Astrocyte (in vitro differentiated cells and primary cell): ENCODE results near the gene CRTC1. TPM values are rescaled to one million over a fixed set of nuclear protein-coding genes. Genes with fewer than 3 reads are reported as not detected.

ENCODE experiments used
- DNase-seq: peaks from one replicate; pipeline ENCODE4 v3.0.0-alpha.2; 2010; ENCODE audit warnings: low read depth
- FAIRE-seq: peaks from 2 replicates; lab custom pipeline; 2011; peaks lifted over from hg19 to GRCh38; lab: Jason Lieb, UNC
- H2AFZ ChIP-seq: 2 replicates; pipeline ENCODE4 v1.6.0; 2012; ENCODE audit warnings: low read depth, low read length, inconsistent platforms
- H3K27ac ChIP-seq: 2 replicates; pipeline ENCODE4 v1.5.1; 2011; ENCODE audit warnings: low read depth, low read length, inconsistent platforms
- H3K27me3 ChIP-seq: 2 replicates; pipeline ENCODE4 v1.6.0; 2011; ENCODE audit warnings: low read length, inconsistent platforms; ENCODE audit not compliant: insufficient read depth
- H3K36me3 ChIP-seq: 2 replicates; pipeline ENCODE4 v1.5.1; 2011; ENCODE audit warnings: low read length, inconsistent platforms; ENCODE audit not compliant: insufficient read depth
- H3K4me1 ChIP-seq: 2 replicates; pipeline ENCODE4 v1.5.1; 2011; ENCODE audit warnings: low read length, inconsistent platforms; ENCODE audit not compliant: insufficient read depth
- H3K4me2 ChIP-seq: 2 replicates; pipeline ENCODE4 v1.6.0; 2012; ENCODE audit warnings: low read length, inconsistent platforms
- H3K4me3 ChIP-seq: 2 replicates; pipeline ENCODE4 v1.5.1; 2011; ENCODE audit warnings: low read depth, mild to moderate bottlenecking, low read length, inconsistent platforms; ENCODE audit not compliant: insufficient read depth
- H3K79me2 ChIP-seq: 2 replicates; pipeline ENCODE4 v1.6.0; 2012; ENCODE audit warnings: mild to moderate bottlenecking, low read length, inconsistent platforms; ENCODE audit not compliant: insufficient read depth
- H3K9ac ChIP-seq: 2 replicates; pipeline ENCODE4 v1.6.0; 2012; ENCODE audit warnings: mild to moderate bottlenecking, low read length, inconsistent platforms
- H3K9me3 ChIP-seq: 2 replicates; pipeline ENCODE4 v1.5.1; 2012; ENCODE audit warnings: low read depth, mild to moderate bottlenecking, low read length, inconsistent platforms; ENCODE audit not compliant: insufficient read depth
- H4K20me1 ChIP-seq: 2 replicates; pipeline ENCODE4 v1.6.0; 2012; ENCODE audit warnings: low read length, inconsistent platforms; ENCODE audit not compliant: insufficient read depth
- H3K27ac Mint-ChIP-seq: one replicate; pipeline ENCODE4 v1.8.0; 2021; ENCODE audit warnings: mild to moderate bottlenecking, mixed read lengths; ENCODE audit not compliant: unreplicated experiment
- H3K27me3 Mint-ChIP-seq: one replicate; pipeline ENCODE4 v1.8.0; 2021; ENCODE audit warnings: low read depth, mixed read lengths; ENCODE audit not compliant: unreplicated experiment
- H3K36me3 Mint-ChIP-seq: one replicate; pipeline ENCODE4 v1.8.0; 2021; ENCODE audit warnings: low read depth, mixed read lengths; ENCODE audit not compliant: unreplicated experiment
- H3K4me1 Mint-ChIP-seq: one replicate; pipeline ENCODE4 v1.8.0; 2021; ENCODE audit warnings: low read depth, mixed read lengths; ENCODE audit not compliant: unreplicated experiment
- H3K4me3 Mint-ChIP-seq: one replicate; pipeline ENCODE4 v1.8.0; 2021; ENCODE audit warnings: mild to moderate bottlenecking, moderate library complexity, mixed read lengths; ENCODE audit not compliant: unreplicated experiment
- H3K9me3 Mint-ChIP-seq: one replicate; pipeline ENCODE4 v1.8.0; 2021; ENCODE audit warnings: mild to moderate bottlenecking, mixed read lengths; ENCODE audit not compliant: unreplicated experiment
- EZH2 ChIP-seq: IDR thresholded peaks from 2 replicates; pipeline ENCODE4 v1.6.1; 2012; ENCODE audit warnings: mild to moderate bottlenecking, low read length, inconsistent platforms; ENCODE audit not compliant: insufficient read depth
- total RNA-seq: library from RNA; stranded (reverse); gene quantifications from 2 replicates; pipeline ENCODE4 v1.2.1, GENCODE V29; 2021
- TF ChIP-seq, protein P1 (sequence below): IDR thresholded peaks from 2 replicates; pipeline ENCODE4 v1.5.1; 2011; ENCODE audit warnings: low read depth, mild to moderate bottlenecking, inconsistent platforms, low read length, moderate library complexity; ENCODE audit not compliant: insufficient read depth

Gene CRTC1
- total RNA-seq, 1 donor from 2014 or later: 8.4 TPM

DNA sequence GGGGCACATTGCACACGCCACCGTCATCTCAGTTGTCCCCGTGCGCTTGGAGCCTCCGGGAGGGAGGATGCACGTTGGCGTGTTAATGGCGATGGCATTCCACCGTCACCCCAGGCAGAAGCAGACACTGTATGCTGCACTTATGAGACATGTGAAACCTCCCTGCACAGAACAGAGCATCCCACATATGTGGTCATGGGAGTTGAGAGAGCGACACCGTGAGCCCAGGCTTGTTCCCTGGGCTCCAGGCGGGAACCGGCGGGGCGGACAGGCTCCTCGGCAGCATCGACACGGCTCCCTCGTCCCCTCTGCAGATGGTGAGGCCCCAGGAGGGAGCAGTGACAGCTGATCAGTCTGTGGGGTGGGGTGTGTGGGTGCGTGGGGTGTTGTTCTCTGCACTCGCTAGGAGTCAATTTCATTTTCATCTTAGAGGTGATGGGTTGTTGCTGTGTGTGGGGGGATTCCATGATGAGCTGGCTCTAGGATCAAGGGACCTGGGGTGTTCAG, 40.4 kb downstream of the CRTC1 start:
- peaks cover 6% of the 10 kb centered on the region for H3K36me3 Mint-ChIP-seq
- no peak for FAIRE-seq
- no peak overlapping the region for H3K27ac Mint-ChIP-seq

DNA sequence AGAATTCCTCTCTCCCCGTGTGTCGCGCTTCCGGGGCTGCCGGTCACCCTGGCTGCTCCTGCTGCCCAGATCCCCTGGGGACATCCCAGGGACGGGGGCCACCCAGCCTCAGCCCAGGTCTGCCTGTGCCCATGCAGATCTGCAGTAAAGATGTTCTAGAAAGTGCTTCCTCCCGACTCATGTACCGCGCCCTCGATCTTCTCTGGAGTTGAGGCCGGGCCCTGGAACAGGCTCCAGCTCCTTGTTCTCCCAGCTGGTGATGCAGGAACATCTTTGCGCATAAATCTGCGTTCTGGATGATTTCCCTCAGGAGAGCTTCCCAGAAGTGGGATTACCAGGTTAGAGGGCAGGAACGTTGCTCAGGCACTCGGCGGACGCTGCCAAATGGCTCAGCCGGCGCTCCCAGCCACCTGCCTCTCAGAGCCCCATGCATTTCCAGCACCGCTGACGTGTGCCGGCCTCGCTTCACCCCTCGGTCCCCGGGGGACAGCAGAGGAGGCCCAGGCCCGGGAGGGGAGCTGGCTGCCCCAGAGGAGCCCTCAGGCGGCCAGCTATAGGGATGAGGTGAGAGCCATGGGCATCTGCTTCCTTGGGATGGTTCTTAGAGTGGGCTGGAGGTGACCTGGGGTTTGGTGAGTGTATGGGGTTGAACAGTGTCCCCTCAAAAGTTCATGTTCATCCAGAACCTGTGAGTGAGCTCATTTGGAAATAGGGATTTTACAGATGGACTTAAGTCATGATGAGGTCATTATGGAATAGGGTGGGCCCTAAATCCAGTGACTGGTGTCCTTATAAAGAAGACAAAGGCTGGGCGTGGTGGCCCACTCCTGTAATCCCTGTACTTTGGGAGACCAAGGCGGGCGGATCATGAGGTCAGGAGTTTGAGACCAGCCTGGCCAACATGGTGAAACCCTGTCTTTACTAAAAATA, 42.6 kb downstream of the CRTC1 start:
- Histone ChIP-seq H3K79me2 (peaks cover 11% of the 10 kb centered on the region), H3K9ac (no peak overlapping the region), H4K20me1 (peaks cover 54% of the 10 kb centered on the region), H3K36me3 (no peaks in the 10 kb centered on the region), H3K27ac (no peak overlapping the region), H3K4me1 (no peaks in the 10 kb centered on the region), H3K27me3 (no peaks in the 10 kb centered on the region), H2AFZ (no peak overlapping the region), H3K4me2 (no peak overlapping the region), H3K9me3 (no peaks in the 10 kb centered on the region), H3K4me3 (no peak overlapping the region)
- Mint-ChIP-seq H3K36me3 (peaks cover 6% of the 10 kb centered on the region), H3K4me1 (peaks cover 3% of the 10 kb centered on the region), H3K27me3 (peaks cover 4% of the 10 kb centered on the region), H3K27ac (peak overlapping the region; percentile 15), H3K9me3 (peaks cover 2% of the 10 kb centered on the region), H3K4me3 (no peak overlapping the region)
- TF ChIP-seq, protein P1, sequence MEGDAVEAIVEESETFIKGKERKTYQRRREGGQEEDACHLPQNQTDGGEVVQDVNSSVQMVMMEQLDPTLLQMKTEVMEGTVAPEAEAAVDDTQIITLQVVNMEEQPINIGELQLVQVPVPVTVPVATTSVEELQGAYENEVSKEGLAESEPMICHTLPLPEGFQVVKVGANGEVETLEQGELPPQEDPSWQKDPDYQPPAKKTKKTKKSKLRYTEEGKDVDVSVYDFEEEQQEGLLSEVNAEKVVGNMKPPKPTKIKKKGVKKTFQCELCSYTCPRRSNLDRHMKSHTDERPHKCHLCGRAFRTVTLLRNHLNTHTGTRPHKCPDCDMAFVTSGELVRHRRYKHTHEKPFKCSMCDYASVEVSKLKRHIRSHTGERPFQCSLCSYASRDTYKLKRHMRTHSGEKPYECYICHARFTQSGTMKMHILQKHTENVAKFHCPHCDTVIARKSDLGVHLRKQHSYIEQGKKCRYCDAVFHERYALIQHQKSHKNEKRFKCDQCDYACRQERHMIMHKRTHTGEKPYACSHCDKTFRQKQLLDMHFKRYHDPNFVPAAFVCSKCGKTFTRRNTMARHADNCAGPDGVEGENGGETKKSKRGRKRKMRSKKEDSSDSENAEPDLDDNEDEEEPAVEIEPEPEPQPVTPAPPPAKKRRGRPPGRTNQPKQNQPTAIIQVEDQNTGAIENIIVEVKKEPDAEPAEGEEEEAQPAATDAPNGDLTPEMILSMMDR: no peak
- no peak for TF ChIP-seq EZH2
- FAIRE-seq: no peak
- no peak for DNase-seq

More for the DNA sequence above, 40.4 kb downstream of the CRTC1 start:
- H3K27me3 ChIP-seq: no peaks in the 10 kb centered on the region
- H2AFZ ChIP-seq: no peak overlapping the region
- peaks cover 62% of the 10 kb centered on the region for H4K20me1 ChIP-seq
- peaks cover 14% of the 10 kb centered on the region for H3K79me2 ChIP-seq
- no peaks in the 10 kb centered on the region for H3K4me1 ChIP-seq
- no peak overlapping the region for H3K9ac ChIP-seq
- H3K4me2 ChIP-seq: no peak overlapping the region
- H3K4me3 Mint-ChIP-seq: no peak overlapping the region
- no peaks in the 10 kb centered on the region for H3K9me3 ChIP-seq
- no peaks in the 10 kb centered on the region for H3K4me1 Mint-ChIP-seq
- H3K27ac ChIP-seq: no peak overlapping the region
- H3K36me3 ChIP-seq: no peaks in the 10 kb centered on the region
- H3K27me3 Mint-ChIP-seq: peaks cover 4% of the 10 kb centered on the region
- H3K9me3 Mint-ChIP-seq: peaks cover 2% of the 10 kb centered on the region
- no peak overlapping the region for H3K4me3 ChIP-seq
- TF ChIP-seq, protein P1: no peak
- TF ChIP-seq EZH2: no peak
- DNase-seq: no peak
